Measurements from ENCODE around the gene DMRT1.
"Not testable (repeated sequence)": the region's sequence is repeated elsewhere in the genome, so short reads cannot be mapped to it uniquely, and the experiment has no call there.

The DMRT1 gene

DNA sequence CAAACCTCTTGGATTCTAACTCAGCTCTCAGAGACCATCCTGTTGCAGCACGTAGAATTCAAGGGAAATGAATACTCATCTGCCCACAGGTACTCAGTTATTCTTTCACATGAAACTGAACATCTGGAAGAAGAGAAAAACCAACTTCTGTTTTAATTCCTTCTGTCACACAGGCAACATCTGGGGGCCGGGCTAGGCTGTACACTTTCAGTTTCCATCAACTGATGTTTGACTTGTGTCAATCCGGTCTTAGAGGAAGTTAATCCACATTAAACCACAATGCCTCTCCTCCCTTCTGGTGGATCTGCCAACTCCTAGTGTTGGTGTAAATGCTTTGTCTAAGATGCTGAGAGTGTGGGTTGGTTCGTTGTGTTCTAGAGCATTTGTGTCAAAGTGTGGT lies 152.5 kb downstream of the DMRT1 start:
- TF ChIP-seq, protein P1, sequence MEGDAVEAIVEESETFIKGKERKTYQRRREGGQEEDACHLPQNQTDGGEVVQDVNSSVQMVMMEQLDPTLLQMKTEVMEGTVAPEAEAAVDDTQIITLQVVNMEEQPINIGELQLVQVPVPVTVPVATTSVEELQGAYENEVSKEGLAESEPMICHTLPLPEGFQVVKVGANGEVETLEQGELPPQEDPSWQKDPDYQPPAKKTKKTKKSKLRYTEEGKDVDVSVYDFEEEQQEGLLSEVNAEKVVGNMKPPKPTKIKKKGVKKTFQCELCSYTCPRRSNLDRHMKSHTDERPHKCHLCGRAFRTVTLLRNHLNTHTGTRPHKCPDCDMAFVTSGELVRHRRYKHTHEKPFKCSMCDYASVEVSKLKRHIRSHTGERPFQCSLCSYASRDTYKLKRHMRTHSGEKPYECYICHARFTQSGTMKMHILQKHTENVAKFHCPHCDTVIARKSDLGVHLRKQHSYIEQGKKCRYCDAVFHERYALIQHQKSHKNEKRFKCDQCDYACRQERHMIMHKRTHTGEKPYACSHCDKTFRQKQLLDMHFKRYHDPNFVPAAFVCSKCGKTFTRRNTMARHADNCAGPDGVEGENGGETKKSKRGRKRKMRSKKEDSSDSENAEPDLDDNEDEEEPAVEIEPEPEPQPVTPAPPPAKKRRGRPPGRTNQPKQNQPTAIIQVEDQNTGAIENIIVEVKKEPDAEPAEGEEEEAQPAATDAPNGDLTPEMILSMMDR (IDR thresholded peaks at IDR 0.05; ENCODE audit: extremely low read depth, missing control alignments): no peak
- peak; percentile 42 for DNase-seq (ENCODE audit: low spot score)

DNA sequence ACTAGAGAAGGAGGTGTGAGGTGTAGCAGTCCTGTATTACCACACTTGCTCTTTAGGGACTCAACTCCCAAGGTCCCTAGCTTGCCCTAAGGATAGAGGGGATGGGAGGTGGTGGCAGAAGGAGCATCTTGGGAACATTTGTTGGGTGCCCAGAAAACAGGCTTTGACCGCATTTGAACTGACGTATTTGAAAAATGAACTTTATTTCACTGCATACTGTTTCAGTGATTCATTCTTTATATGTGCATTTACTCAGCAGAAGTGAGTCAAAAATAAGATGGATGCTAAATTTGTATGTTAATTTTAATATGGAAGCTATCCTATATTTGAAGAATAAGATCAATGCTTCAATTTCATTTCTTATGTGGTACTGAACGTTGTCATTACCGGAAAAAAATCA lies 153.7 kb downstream of the DMRT1 start:
- TF ChIP-seq, protein P1 (IDR thresholded peaks at IDR 0.05; ENCODE audit: extremely low read depth, missing control alignments): no peak
- no peak for DNase-seq (ENCODE audit: low spot score)

DNA sequence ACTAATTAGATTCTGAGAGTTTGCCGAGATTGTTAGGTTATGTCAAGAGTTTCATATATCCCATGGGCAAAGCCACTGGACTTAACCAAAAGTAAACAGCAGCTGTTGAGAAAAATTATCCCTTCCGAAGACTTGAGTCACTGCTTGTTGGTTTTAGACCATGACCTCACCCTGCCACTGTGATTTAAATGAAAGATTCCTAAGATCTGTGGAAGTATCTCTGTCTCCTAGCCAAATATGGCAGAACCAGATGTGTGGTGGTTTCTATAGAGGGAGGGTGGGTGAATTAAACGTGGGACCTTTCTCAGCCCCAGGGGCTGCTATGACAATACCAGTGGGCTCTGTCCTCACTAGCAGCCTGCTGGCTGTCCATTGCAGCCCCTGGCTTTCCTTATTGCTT lies 154.3 kb downstream of the DMRT1 start:
- DNase-seq (ENCODE audit: low spot score): no peak
- TF ChIP-seq, protein P1 (IDR thresholded peaks at IDR 0.05; ENCODE audit: extremely low read depth, missing control alignments): no peak

DNA sequence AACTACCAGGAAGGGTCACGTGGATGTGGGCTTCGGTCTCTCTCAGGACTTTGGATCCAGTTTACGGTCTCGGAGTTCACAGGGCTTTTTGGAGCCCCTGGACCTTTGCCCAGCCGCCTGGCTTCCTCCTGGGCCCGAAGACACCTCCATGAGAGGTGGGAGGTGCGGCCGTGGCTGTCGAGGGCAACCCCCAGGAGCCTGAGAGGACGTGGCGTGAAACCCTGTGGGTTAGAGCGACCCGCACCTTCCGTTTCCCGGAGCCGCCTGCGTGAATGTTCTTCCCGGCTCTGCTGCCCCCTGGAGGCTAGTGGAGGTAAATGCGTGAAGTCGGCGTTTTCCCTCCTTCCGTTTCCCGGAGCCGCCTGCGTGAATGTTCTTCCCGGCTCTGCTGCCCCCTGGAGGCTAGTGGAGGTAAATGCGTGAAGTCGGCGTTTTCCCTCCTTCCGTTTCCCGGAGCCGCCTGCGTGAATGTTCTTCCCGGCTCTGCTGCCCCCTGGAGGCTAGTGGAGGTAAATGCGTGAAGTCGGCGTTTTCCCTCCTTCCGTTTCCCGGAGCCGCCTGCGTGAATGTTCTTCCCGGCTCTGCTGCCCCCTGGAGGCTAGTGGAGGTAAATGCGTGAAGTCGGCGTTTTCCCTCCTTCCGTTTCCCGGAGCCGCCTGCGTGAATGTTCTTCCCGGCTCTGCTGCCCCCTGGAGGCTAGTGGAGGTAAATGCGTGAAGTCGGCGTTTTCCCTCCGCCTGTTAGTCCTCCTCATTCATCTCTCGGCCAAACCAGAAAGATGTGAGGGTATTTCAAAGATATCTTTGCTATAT lies 157.0 kb downstream of the DMRT1 start:
- not testable (repeated sequence) for DNase-seq (ENCODE audit: low spot score)

DNA sequence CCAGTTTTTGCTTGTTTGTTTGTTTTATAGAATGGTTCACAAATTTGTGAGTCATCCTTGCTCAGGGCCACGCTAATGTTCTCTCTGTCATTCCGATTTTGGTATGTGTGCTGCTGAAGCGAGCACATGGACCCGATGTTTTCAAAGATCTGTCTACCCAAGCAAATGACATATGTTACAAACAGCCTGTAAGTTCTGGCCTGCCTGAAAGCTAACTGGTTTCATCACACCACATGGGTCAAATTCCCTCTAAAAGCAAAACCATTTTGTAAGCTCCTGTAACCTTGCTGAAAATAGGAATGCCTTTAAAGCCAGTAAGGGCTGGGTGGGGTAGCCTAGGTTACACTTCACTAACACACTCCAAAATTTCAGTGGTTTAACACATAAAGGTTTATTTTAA lies 160.3 kb downstream of the DMRT1 start:
- no peak for DNase-seq (ENCODE audit: low spot score)
- TF ChIP-seq, protein P1 (IDR thresholded peaks at IDR 0.05; ENCODE audit: extremely low read depth, missing control alignments): no peak

DNA sequence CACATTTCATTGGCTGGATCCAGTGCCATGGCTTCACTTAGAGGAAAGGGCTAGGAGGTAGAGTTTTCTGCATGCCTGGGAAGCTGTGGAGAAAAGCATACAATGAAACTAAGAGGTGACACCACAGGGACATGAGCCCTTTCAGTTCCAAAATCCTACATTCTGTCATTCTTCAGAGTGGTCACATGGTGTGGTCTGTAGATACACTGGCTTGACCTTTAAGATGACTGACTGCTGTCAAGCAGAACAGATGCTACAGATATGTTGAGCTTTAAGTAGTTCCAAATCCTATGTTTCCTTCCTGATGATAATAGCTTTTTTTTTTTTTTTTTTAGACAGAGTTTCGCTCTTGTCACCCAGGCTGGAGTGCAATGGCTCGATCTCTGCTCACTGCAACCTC lies 161.2 kb downstream of the DMRT1 start:
- peak; percentile 38 for DNase-seq (ENCODE audit: low spot score)
- TF ChIP-seq, protein P1 (IDR thresholded peaks at IDR 0.05; ENCODE audit: extremely low read depth, missing control alignments): no peak

DNA sequence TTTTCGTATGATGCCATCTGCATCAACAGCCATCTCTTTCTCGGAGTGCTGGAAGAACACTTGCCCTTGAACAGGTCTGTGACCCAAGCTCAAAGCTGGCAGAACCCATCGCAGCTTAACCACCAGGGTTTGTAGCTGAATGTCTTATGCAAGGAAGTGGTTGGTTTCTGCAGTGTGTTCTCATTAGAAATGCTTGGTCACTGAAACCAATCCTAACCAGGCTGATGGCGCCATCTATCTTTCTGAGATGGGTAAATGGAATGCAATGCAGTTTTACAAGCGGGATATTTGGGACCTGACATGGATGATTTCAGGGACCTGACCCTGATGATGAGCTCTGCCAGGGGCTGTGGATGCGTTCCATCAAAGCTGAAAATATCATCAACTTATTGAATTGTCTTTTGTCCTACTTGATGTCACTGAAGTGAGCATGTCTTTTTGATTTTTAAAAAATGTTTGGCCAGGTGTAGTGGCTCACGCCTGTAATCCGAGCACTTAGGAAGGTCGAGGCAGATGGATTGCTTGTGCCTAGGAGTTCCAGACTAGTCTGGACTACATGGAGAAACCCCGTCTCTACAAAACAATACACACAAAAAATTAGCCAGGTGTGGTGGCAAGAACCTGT lies 163.7 kb downstream of the DMRT1 start:
- TF ChIP-seq, protein P1 (IDR thresholded peaks at IDR 0.05; ENCODE audit: extremely low read depth, missing control alignments): peak; percentile 29
- DNase-seq (ENCODE audit: low spot score): peak; percentile 60
